H1 (cell line): ENCODE data around the gene ZNF644. TPM values are rescaled to one million over a fixed set of nuclear protein-coding genes. Genes with fewer than 3 reads are reported as not detected.

ENCODE experiments used
- CTCF ChIA-PET: fragments of 300-600 bp; sonication (Branson Sonifier 250); formaldehyde crosslinking; loops from one replicate; lab custom pipeline; 2021; ENCODE audit not compliant: partially characterized antibody; lab: Charles Lee
- POLR2A ChIA-PET: fragments of 300-600 bp; sonication (Branson Sonifier 250); formaldehyde crosslinking; loops from one replicate; lab custom pipeline; 2021; ENCODE audit warnings: inconsistent platforms; ENCODE audit not compliant: partially characterized antibody; lab: Charles Lee
- DNase-seq, 2 experiments: peaks; one replicate each; pipeline versions ENCODE4 v3.0.0 to v3.0.0-alpha.2; 2010 to 2022; ENCODE audit warnings: low spot score in 2 of 2, low read depth in 1 of 2, mixed read lengths in 1 of 2
- FAIRE-seq: peaks from 2 replicates; lab custom pipeline; 2011; peaks lifted over from hg19 to GRCh38; lab: Jason Lieb, UNC
- H2AFZ ChIP-seq: 2 replicates; pipeline ENCODE4 v1.8.1; 2012; ENCODE audit warnings: low read length, inconsistent platforms
- H2AK5ac ChIP-seq: 2 replicates; pipeline ENCODE4 v1.6.1; 2013; ENCODE audit warnings: low read depth, low read length
- H2BK120ac ChIP-seq: replicated peaks from 2 replicates; pipeline ENCODE3; 2013; ENCODE audit warnings: low read depth, low read length, inconsistent platforms
- H2BK12ac ChIP-seq: 2 replicates; pipeline ENCODE4 v1.6.1; 2013; ENCODE audit warnings: low read depth, low read length
- H2BK15ac ChIP-seq: 2 replicates; pipeline ENCODE4 v1.6.1; 2013; ENCODE audit warnings: low read length
- H2BK20ac ChIP-seq: 2 replicates; pipeline ENCODE4 v1.6.1; 2013; ENCODE audit warnings: low read length
- H2BK5ac ChIP-seq: 2 replicates; pipeline ENCODE4 v1.6.1; 2013; ENCODE audit warnings: low read depth, low read length
- H3K14ac ChIP-seq: 2 replicates; pipeline ENCODE4 v1.6.1; 2013; ENCODE audit warnings: inconsistent platforms; ENCODE audit not compliant: insufficient read length
- H3K18ac ChIP-seq: 2 replicates; pipeline ENCODE4 v1.6.1; 2013; ENCODE audit warnings: low read length; ENCODE audit errors: extremely low read depth
- H3K23ac ChIP-seq: 2 replicates; pipeline ENCODE4 v1.6.1; 2013; ENCODE audit warnings: inconsistent platforms; ENCODE audit not compliant: insufficient read length
- H3K23me2 ChIP-seq: 2 replicates; pipeline ENCODE4 v1.6.1; 2013; ENCODE audit warnings: low read depth, low read length
- H3K27ac ChIP-seq: 2 replicates; pipeline ENCODE4 v1.6.1; 2011; ENCODE audit warnings: low read depth, low read length, inconsistent platforms
- H3K27me3 ChIP-seq, 4 experiments: replicated peaks in 1 of 4; 1 replicate in 1 of 4; 2 replicates in 3 of 4; pipeline versions ENCODE4 v1.6.1 to v1.8.1; 2011 to 2013; ENCODE audit warnings: low read length in 3 of 4, mild to moderate bottlenecking in 3 of 4, inconsistent platforms in 2 of 4, mixed read lengths in 2 of 4, moderate library complexity in 1 of 4; ENCODE audit not compliant: control insufficient read depth in 3 of 4, insufficient read depth in 3 of 4; ENCODE audit errors: extremely low read depth in 1 of 4
- H3K36me3 ChIP-seq, 4 experiments: 2 replicates each; pipeline versions ENCODE4 v1.6.1 to v1.8.1; 2011 to 2013; ENCODE audit warnings: mild to moderate bottlenecking in 4 of 4, low read length in 3 of 4, moderate library complexity in 2 of 4, control low read depth in 1 of 4, inconsistent platforms in 1 of 4; ENCODE audit not compliant: insufficient read depth in 4 of 4, control insufficient read depth in 2 of 4
- H3K4ac ChIP-seq: replicated peaks from 2 replicates; pipeline ENCODE3; 2013; ENCODE audit warnings: low read length, low read depth, mixed read lengths, inconsistent platforms; ENCODE audit not compliant: insufficient read length
- H3K4me1 ChIP-seq, 4 experiments: replicated peaks in 1 of 4; 1 replicate in 1 of 4; 2 replicates in 3 of 4; pipeline versions ENCODE4 v1.6.1 to v1.8.1; 2011 to 2013; ENCODE audit warnings: low read length in 3 of 4, inconsistent platforms in 2 of 4, mixed read lengths in 1 of 4; ENCODE audit not compliant: insufficient read depth in 4 of 4, control insufficient read depth in 3 of 4
- H3K4me2 ChIP-seq, 2 experiments: 2 replicates each; pipeline versions ENCODE4 v1.6.1 to v1.8.1; 2011 to 2013; ENCODE audit warnings: low read depth in 2 of 2, low read length in 2 of 2, control low read depth in 1 of 2, inconsistent platforms in 1 of 2, mild to moderate bottlenecking in 1 of 2; ENCODE audit not compliant: insufficient read depth in 1 of 2
- H3K4me3 ChIP-seq, 4 experiments: fragments of 200-600, 300-600 bp in 1 of 4; sonication (generic), shearing (Covaris generic), sonication (Bioruptor Twin) in 1 of 4; 2 replicates each; pipeline versions ENCODE4 v1.5.1 to v1.8.1; 2011 to 2016; ENCODE audit warnings: low read length in 4 of 4, low read depth in 3 of 4, control low read depth in 2 of 4, inconsistent platforms in 2 of 4, mild to moderate bottlenecking in 2 of 4, mixed read lengths in 1 of 4, moderate library complexity in 1 of 4; ENCODE audit not compliant: insufficient read depth in 2 of 4; ENCODE audit errors: extremely low read depth in 1 of 4
- H3K56ac ChIP-seq: replicated peaks from 2 replicates; pipeline ENCODE3; 2013; ENCODE audit warnings: low read depth, mild to moderate bottlenecking, mixed read lengths, low read length, inconsistent platforms; ENCODE audit not compliant: insufficient read length
- H3K79me1 ChIP-seq: 2 replicates; pipeline ENCODE4 v1.6.1; 2013; ENCODE audit warnings: low read depth, low read length, control low read depth
- H3K79me2 ChIP-seq, 2 experiments: 2 replicates each; pipeline versions ENCODE4 v1.6.1 to v1.8.1; 2012 to 2013; ENCODE audit warnings: low read length in 2 of 2, mild to moderate bottlenecking in 2 of 2, inconsistent platforms in 1 of 2; ENCODE audit not compliant: insufficient read depth in 2 of 2, control insufficient read depth in 1 of 2
- H3K9ac ChIP-seq, 4 experiments: replicated peaks in 1 of 4; 1 replicate in 1 of 4; 2 replicates in 3 of 4; pipeline versions ENCODE4 v1.6.1 to v1.8.1; 2011 to 2013; ENCODE audit warnings: low read depth in 3 of 4, low read length in 3 of 4, control low read depth in 2 of 4, mild to moderate bottlenecking in 2 of 4, moderate library complexity in 2 of 4, inconsistent platforms in 1 of 4; ENCODE audit errors: extremely low read depth in 1 of 4
- H3K9me3 ChIP-seq, 2 experiments: 2 replicates each; pipeline versions ENCODE4 v1.6.1 to v1.8.1; 2012 to 2013; ENCODE audit warnings: mild to moderate bottlenecking in 2 of 2, moderate library complexity in 2 of 2, control low read depth in 1 of 2, inconsistent platforms in 1 of 2, low read depth in 1 of 2, low read length in 1 of 2, mixed read lengths in 1 of 2; ENCODE audit not compliant: insufficient read depth in 2 of 2
- H4K20me1 ChIP-seq, 2 experiments: replicated peaks in 1 of 2; 2 replicates each; pipeline versions ENCODE3 to v1.8.1; 2011 to 2013; ENCODE audit warnings: inconsistent platforms in 2 of 2, low read length in 2 of 2, mild to moderate bottlenecking in 1 of 2; ENCODE audit not compliant: insufficient read depth in 2 of 2, control insufficient read depth in 1 of 2
- H4K5ac ChIP-seq: 2 replicates; pipeline ENCODE4 v1.6.1; 2013; ENCODE audit warnings: low read length, low read depth, mixed read lengths, inconsistent platforms; ENCODE audit not compliant: insufficient read length
- H4K8ac ChIP-seq: 2 replicates; pipeline ENCODE4 v1.8.0; 2013; ENCODE audit warnings: mild to moderate bottlenecking, moderate library complexity, low read length, inconsistent platforms; ENCODE audit not compliant: insufficient read depth; ENCODE audit errors: extremely low read depth
- H4K91ac ChIP-seq: replicated peaks from 2 replicates; pipeline ENCODE3; 2013; ENCODE audit warnings: low read length, mixed read lengths, inconsistent platforms; ENCODE audit not compliant: insufficient read length
- YY1 ChIP-seq: IDR thresholded peaks from 2 replicates; pipeline ENCODE4 v1.6.1; 2011; ENCODE audit warnings: low read depth, mild to moderate bottlenecking, low read length
- WGBS, 2 experiments: shearing (Covaris generic) in 1 of 2; methylation state at CpG; one replicate each; pipeline versions ENCODE4 v1.1.6 to v1.1.7; 2013 to 2015; ENCODE audit warnings: low lambda C conversion rate in 2 of 2, mixed read lengths in 2 of 2, inconsistent platforms in 1 of 2, low coverage in 1 of 2, missing lambda C conversion rate in 1 of 2; ENCODE audit not compliant: insufficient replicate concordance in 2 of 2, insufficient coverage in 1 of 2, insufficient read length in 1 of 2; ENCODE audit errors: extremely low coverage in 1 of 2, missing lambda C conversion rate in 1 of 2; 5-methylcytosine and 5-hydroxymethylcytosine counted together
- polyA plus RNA-seq, 7 experiments: library from polyadenylated mRNA; depleted of rRNA in 3 of 7; stranded (reverse) in 5 of 7; unstranded in 2 of 7; fragments of >200 nt in 5 of 7; fragments of 200-250 nt in 2 of 7; gene quantifications; 1 replicate in 5 of 7; 2 replicates in 1 of 7; 4 replicates in 1 of 7; pipeline versions ENCODE4 v1.2.1 to v1.2.3, GENCODE V29; 2011 to 2013; ENCODE audit warnings: missing spikeins in 2 of 7, mixed read lengths in 2 of 7
- total RNA-seq: library from RNA; stranded (reverse); fragmentation: NEBNext Ultra II Directional; extraction: Animal tissue kit (Norgen Biotek cat#: 25700); gene quantifications from 2 replicates; pipeline ENCODE4 v1.2.1, GENCODE V29; 2021

ZNF644 gene
- total and polyA plus RNA-seq, 2 of the 8 experiments (the other 6 are each of a cell fraction or from before 2014, with no cell fraction given) = 14.5 to 93.5 TPM

GRCh38 chr1:90919900-90920299, 101.9 kb downstream of the ZNF644 start:
- Histone ChIP-seq H3K14ac (no peak overlapping the region), H3K9ac (no peak overlapping the region), H3K4me1 (peaks cover 0 to 19% (median 6%) of the 10 kb centered on the region in 4 experiments; a peak in 4 of 7 replicates), H2AFZ (no peak overlapping the region), H4K91ac (no peak overlapping the region), H4K5ac (no peak overlapping the region), H2BK12ac (no peak overlapping the region), H4K20me1 (peaks cover 3 to 8% of the 10 kb centered on the region in 2 experiments), H3K27ac (no peak overlapping the region), H3K18ac (no peak overlapping the region), H3K36me3 (peaks cover 0 to 25% (median 3%) of the 10 kb centered on the region in 4 experiments; a peak in 4 of 8 replicates), H2AK5ac (no peak overlapping the region), H3K23me2 (no peaks in the 10 kb centered on the region), H3K79me2 (peaks cover 0 to 96% of the 10 kb centered on the region in 2 experiments; a peak in 3 of 4 replicates), H2BK5ac (no peak overlapping the region), H2BK20ac (no peak overlapping the region), H4K8ac (no peak overlapping the region), H3K79me1 (no peaks in the 10 kb centered on the region), H3K4ac (no peak overlapping the region), H3K4me2 (no peak overlapping the region), H3K4me3 (no peak overlapping the region), H3K56ac (no peak overlapping the region), H3K27me3 (no peaks in the 10 kb centered on the region), H3K9me3 (no peaks in the 10 kb centered on the region), H3K23ac (no peak overlapping the region), H2BK15ac (no peak overlapping the region), H2BK120ac (no peak overlapping the region)
- FAIRE-seq (no peak), DNase-seq (no peak)
- CTCF ChIA-PET = interaction anchor here (0.6 to 1.0 kb wide), 2 partner anchors 52 to 115 kb away, joined by 3 to 4 read pairs; no protein-coding TSS in a partner anchor
- TF ChIP-seq YY1 = no peak
- WGBS, 2 experiments = 85% methylated on average over 1 of the region's 1 CpG; no CpG with 5 or more reads in 1 of the 2 experiments
- POLR2A ChIA-PET = interaction anchor here (0.6 kb wide), 1 partner anchor 102 kb away, joined by 3 read pairs; no protein-coding TSS in a partner anchor
